ENCODE results near the gene AFDN. TPM values are rescaled to one million over a fixed set of nuclear protein-coding genes. Genes with fewer than 3 reads are reported as not detected.

The AFDN gene
- total RNA-seq, 1 donor from 2014 or later: 102 TPM

DNA sequence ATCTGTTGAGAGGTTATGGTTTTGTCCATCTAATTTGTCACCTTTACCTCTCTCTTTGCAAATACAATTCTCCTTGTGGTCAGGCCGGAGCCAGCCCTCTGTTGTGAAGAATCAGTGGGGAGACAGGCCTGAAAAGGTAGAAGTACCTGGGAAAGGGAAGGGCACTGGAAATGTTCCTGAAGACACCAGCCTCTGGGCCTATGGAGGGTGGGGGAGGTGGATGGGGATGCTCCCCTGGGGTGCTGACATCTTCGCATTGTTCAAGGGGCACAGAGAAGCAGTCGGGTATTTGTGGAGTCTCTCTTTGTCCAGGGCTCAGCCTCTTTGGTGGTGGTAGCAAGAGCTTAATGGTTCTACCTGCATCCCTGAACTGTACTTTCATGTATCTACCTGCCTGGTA, 24.4 kb upstream of the AFDN start:
- H3K36me3 ChIP-seq: no peaks in the 10 kb centered on the region

DNA sequence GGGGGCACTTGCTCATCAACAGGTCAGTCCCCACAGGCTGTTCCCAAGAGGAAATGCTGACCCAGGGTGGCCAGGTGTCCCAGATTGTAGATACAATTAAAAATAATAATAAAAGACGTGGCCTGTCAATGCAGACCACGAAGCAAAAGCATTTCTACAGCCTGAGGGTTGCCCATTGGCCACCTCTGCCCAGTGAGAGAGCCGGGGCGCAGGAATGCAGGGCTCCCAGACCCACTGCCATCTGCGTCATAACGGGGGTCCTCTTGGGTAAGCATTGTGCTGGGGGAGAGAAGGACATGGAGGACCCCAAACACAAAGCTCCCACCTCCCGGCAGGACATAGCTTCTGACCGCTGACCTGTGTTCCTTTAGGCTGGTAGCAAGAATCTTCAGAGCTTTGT, 22.9 kb upstream of the AFDN start:
- Histone ChIP-seq H3K4me1 (no peaks in the 10 kb centered on the region), H3K9me3 (no peaks in the 10 kb centered on the region), H3K36me3 (no peaks in the 10 kb centered on the region), H3K4me3 (no peak overlapping the region), H3K27me3 (no peaks in the 10 kb centered on the region), H3K27ac (no peak overlapping the region)
- TF ChIP-seq, protein P1, sequence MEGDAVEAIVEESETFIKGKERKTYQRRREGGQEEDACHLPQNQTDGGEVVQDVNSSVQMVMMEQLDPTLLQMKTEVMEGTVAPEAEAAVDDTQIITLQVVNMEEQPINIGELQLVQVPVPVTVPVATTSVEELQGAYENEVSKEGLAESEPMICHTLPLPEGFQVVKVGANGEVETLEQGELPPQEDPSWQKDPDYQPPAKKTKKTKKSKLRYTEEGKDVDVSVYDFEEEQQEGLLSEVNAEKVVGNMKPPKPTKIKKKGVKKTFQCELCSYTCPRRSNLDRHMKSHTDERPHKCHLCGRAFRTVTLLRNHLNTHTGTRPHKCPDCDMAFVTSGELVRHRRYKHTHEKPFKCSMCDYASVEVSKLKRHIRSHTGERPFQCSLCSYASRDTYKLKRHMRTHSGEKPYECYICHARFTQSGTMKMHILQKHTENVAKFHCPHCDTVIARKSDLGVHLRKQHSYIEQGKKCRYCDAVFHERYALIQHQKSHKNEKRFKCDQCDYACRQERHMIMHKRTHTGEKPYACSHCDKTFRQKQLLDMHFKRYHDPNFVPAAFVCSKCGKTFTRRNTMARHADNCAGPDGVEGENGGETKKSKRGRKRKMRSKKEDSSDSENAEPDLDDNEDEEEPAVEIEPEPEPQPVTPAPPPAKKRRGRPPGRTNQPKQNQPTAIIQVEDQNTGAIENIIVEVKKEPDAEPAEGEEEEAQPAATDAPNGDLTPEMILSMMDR (IDR thresholded peaks at IDR 0.05): no peak
- no peak for DNase-seq (ENCODE audit: low spot score in 2 of 2)
- intact Hi-C loops (cut with DNase I): no loop called here

More for the DNA sequence above, 24.4 kb upstream of the AFDN start:
- Histone ChIP-seq H3K4me1 (no peaks in the 10 kb centered on the region), H3K9me3 (no peaks in the 10 kb centered on the region), H3K4me3 (no peak overlapping the region), H3K27ac (no peak overlapping the region), H3K27me3 (no peaks in the 10 kb centered on the region)
- DNase-seq (ENCODE audit: low spot score in 2 of 2): no peak
- intact Hi-C loops (cut with DNase I): no loop called here
- TF ChIP-seq, protein P1 (IDR thresholded peaks at IDR 0.05): no peak

DNA sequence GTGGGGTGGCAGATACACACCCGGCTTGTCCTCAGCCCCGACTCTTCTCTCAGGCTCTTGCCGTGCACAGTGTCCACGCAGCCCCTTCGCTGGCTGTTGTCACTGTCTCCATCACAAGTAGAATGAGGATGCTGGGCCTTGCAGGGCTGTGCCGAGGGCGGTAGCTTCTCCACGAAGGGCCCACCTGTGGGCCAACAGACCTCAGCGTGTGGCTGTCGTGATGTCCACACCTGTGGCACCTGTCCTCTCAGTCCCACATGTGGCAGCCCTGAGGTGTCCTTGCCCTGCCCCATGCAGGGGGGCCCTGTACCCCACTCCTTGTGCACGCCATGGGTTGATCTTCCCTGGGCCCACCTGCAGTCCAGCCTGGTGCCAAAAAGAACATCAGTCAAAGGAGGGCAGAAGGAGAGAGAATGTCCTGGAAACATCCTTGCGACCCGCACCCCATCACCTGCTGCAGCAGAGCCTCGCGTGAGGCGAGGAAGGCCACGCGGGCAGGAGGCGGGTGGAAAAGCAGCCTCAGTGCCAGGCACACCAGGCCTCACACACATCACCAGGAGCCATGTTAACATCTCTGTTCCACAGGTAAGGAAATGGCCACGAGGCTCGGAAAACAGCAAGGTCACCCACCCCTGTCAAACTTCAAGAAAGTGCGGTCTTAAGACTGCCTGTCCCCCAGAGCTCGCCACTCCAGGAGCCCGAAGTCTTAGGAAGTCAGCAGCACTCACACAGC, 22.3 kb upstream of the AFDN start:
- no peak overlapping the region for H3K4me3 ChIP-seq
- H3K27me3 ChIP-seq: no peaks in the 10 kb centered on the region
- no peak overlapping the region for H3K27ac ChIP-seq
- H3K4me1 ChIP-seq: no peaks in the 10 kb centered on the region
- H3K9me3 ChIP-seq: no peaks in the 10 kb centered on the region
- TF ChIP-seq, protein P1 (IDR thresholded peaks at IDR 0.05): no peak
- intact Hi-C loops (cut with DNase I): no loop called here
- no peaks in the 10 kb centered on the region for H3K36me3 ChIP-seq
- DNase-seq (ENCODE audit: low spot score in 2 of 2): no peak

DNA sequence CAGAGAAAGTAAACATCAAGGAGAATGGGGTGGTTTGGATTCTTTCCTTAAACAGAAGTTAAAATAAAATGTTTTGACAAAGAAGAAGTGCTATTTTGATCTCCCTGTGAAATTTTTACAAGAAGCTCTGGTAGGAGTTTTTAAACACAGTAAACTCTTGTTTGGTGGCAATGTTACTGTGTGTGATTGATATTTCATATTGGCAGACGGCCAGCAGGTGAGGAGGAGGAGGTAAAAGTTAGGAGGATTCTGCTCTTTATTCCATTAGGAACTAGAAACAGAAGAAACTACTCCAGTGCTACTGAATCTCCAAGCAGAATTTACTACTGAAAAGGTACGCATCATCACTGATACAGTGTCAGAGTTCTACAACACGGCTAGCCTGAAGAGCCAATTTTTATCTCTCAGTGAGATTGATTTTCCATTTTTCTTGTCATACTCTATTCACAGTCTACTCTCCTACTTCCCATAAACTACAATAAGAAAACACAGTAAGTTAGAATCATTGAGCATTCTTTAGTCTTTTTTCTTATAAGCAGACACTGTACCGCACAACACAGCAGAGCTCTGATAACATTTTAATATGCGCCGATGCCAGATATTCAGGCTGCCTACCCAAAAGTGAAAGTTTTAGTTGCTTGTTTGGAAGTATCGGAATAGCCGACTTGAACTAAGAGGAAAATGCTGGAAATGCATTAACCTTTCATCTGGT, 21.2 kb upstream of the AFDN start:
- no peak overlapping the region for H3K4me3 ChIP-seq
- no peaks in the 10 kb centered on the region for H3K4me1 ChIP-seq
- intact Hi-C loops (cut with DNase I): no loop called here
- DNase-seq (ENCODE audit: low spot score in 2 of 2): no peak
- no peaks in the 10 kb centered on the region for H3K27me3 ChIP-seq
- H3K27ac ChIP-seq: no peak overlapping the region
- TF ChIP-seq, protein P1 (IDR thresholded peaks at IDR 0.05): no peak
- H3K36me3 ChIP-seq: no peaks in the 10 kb centered on the region
- H3K9me3 ChIP-seq: no peaks in the 10 kb centered on the region

DNA sequence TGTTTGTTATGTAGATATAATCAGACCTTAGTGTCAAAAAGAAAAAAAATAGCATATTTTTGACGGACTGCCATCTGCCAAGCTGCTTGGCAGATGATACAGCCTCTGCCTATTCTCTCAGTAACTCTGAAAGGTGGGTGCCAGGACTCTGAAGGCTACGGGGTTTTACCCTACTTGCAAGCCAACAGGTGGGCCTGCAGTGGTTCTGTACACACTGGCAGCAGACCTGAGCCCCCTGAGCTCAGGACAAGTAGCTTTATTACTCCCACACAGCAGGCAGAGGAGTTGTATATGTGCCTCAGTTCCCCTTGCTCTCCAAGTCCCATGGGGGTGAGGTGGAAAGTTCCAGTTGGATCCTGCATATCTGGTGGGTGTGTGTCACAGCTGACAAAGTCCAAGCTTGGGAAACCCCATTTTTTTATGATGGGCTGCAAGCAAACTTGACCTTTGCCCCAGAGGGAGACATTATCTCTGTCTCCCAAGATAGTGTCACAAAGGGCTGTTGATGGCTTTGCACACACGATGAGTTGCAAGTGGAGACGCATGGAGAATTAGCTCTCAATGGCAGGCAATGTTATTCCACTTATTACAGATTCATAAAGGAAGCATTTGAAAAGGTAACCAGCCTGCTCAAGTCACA, 20.5 kb upstream of the AFDN start:
- TF ChIP-seq, protein P1 (IDR thresholded peaks at IDR 0.05): no peak
- no peaks in the 10 kb centered on the region for H3K9me3 ChIP-seq
- H3K27ac ChIP-seq: no peak overlapping the region
- intact Hi-C loops (cut with DNase I): no loop called here
- H3K27me3 ChIP-seq: no peaks in the 10 kb centered on the region
- no peaks in the 10 kb centered on the region for H3K36me3 ChIP-seq
- no peaks in the 10 kb centered on the region for H3K4me1 ChIP-seq
- no peak overlapping the region for H3K4me3 ChIP-seq
- no peak for DNase-seq (ENCODE audit: low spot score in 2 of 2)

Data from ascending aorta (tissue), 2 donors.